DMS 273 (cell line): Measurements from ENCODE around the gene NTNG2.

Experiments
- DNase-seq: peaks from one replicate; lab custom pipeline; 2025; ENCODE audit not compliant: unreplicated experiment; lab: John Stamatoyannopoulos, UW

NTNG2 gene

DNA sequence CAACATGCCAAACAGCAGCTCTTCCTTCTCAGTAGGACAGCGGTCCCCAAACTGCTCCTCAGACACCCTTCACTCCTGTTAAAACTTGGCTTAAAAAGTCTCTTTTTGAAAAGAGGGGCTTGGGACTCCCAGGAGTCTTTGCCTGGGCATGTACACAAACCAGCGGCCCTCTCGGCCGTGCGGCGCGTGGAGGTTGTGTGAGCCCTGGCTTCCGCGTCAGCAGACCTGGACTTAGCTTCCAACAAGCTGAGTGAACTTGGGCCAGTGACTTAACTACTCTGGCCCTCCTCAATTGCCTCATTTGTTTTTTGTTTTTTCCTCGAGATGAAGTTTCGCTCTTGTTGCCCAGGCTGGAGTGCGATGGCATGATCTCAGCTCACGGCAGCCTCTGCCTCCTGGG lies 15.3 kb upstream of the NTNG2 start:
- DNase-seq = no peak

DNA sequence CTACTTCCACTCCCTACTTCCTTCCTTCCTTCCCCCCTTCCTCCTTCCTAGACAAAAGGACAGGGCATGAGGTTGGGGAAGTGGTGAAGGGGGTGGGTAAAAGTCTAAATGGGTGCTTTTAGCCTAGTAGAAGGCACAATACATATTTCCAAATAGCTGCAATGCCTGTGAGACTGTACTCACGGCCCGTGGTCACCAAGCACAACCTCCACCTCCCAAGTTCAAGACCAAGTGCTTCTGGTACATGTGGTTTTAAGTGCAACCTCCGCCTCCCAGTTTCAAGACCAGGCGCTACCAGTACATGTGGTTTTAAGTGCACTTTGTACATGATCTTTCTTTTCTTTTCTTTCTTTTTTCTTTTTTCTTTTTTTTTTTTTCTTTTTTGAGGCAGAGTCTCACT lies 14.5 kb upstream of the NTNG2 start:
- no peak for DNase-seq

DNA sequence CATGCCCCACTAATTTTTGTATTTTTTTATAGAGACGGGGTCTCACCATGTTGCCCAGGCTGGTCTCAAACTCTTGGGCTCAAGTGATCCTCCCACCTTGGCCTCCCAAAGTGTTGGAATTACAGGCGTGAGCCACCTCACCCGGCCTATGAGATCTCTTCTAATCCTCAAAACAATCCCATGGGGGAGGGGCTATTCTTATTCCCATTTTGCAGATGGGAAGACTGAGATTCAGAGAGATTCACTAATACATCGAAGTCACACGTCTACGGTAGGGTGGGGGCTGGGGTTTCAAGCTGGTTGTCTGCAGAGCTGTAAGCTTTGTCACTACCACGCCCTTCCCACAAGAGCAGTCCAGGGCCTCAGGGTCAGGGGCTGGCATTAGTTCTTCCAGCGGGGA lies 14.0 kb upstream of the NTNG2 start:
- no peak for DNase-seq

DNA sequence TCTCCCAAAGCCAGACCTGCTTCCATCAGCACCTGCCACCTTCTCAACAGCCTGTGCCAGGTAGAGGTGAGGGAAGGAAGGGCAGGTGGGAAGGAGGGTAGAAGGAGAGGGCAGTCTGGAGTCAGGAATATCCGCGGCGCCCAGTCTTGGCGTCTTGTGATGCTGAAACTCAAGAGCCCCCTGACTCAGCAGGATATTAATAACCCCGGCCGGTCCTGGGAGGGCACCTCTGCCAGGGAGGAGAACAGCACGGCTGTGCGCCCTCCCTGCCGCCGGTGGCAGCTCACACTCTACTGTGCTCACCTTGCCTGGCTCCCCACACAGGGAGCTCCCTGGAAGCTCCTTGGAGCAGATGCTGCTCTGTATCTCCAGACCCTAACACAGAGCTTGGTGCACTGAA lies 11.6 kb upstream of the NTNG2 start:
- DNase-seq = no peak

DNA sequence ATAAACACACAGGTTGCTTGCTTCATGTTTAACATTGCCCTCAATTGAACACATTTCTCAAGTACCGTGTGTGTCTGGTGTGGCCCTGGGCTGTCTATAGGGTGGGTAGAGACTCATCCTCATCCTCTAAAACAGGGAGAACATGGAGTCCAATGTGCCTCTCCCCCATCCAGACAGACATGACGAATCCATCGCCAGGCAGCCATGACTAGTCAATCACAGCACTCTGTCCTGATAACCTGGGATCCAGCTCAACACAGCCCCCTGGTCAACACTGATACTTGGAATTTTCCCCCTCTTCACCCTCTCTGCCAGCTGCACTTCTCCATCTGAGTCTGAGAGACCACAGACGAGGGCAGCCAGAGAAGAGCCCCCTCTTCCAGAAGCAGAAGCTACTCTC lies 10.7 kb upstream of the NTNG2 start:
- DNase-seq = no peak

DNA sequence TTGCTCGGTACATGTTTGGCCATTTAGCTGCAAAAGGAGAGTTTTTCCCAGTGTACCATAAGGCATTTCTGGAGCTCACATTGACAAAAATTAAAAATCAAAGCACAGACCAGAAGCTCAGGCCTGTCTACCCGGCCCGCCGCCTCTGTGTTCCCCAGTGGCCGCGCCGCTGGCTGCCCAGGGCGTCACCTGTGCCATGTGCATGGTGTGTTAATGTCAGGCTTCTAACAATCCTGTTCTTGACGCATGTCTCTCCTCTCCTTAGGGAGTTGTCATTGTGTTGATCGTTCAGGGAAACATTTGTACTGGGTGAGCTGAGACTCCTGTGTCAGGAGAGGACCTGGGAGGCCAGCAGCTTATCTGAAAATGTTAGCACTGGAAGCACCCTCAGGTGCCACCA lies 9.6 kb upstream of the NTNG2 start:
- DNase-seq = no peak

DNA sequence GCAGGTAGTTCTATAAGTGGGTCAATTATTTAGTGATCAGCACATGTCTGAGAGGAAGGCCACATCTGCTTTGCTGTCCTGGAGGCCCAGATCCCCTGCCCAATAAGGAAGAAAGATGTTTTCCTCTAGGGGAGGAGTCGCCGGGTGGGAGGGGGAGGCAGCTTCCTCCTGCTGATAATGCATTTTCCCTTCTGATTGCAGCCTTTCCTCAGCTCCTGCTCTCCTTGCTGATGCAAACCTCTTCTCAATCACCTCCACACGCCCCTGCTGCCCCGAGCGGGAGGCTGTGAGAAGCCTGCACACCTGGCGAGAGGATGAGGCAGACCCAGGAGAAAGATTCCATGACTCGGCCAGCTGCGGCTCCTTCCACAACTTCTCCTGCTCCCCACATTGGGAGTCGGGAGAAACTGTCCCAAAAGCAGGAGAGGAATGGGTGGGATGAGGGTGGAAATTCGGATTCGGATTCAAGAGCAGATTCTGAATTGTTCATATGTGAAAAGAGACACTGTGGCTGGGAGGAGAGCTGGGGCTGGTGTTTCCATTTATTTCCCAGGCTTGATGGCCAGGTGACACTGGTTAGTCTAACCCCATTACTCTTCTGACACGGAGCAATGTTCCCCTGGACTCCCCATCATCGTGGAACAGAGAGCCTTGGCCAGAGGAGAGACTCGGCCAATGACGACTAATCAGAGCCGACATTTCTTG lies 6.8 kb upstream of the NTNG2 start:
- DNase-seq = no peak

DNA sequence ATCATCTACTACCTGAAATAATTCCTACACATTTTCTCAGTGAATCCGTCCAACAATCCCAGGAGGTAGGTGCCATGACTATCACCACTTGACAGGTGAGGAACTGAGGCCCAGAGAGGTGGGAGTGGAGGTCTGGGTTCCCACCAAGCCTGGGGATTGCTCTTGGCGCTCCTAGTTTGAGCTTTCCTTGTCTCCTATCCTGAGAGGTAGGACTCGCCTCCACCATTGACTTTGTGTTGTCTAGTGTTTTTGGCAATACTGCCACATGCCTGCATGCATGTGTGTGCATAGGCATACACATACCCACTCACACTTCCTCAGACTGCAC lies 6.3 kb upstream of the NTNG2 start:
- DNase-seq = no peak

DNA sequence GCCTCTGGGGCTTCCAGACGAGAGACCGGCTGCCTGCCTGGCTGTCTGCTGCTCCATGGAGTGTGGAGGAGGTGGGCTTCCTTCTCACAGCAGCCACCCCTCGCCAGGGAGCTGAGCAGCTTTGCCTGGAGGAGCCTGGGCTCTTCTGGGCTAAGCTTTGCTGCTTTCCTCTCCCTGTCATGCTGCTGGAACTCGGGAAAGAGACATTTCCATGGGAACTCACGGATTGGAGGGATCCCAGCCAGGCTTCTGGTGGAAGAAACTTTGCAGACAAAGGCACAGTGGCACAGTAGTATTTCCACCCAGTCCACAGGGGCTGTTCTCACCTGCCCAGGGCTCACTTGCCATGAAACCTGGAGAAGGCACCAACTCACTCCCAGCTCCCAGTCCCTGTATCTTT lies 5.6 kb upstream of the NTNG2 start:
- no peak for DNase-seq

DNA sequence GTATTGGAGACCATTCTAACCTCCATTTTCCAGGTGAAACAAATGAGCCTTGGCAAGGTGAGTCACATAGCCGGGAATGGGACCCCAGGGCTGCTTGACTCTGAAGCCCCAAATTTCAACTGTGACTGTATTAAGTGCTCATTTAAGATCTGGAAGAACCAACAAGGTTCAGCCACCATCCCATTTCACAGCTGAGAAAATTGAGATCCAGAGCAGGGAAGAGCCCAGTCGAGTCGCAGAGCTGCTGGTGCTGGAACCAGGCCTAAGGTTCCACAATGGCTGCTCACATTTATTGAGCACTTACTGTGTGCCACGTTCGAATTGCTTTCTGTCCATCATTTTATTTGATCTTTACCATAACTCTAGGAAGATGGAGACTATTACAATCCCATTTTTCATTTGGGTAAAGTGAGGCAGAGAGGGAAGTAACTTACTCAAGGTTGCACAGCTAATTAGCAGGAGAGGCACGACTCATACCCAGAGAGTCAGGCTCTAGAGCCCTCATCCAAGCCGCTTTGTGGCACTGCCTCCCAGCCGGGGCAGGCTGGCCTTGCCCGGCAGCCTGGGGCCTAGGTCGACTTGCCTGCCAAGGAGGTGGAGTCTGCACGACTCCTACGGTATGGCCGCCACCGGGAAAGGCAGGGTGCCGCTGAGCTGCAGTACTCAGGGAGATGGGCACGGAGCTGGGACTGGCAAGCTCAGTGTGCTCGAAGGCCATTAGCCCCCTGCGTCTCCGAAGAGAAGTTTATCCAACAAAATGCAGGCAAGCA lies 4.3 kb upstream of the NTNG2 start:
- no peak for DNase-seq

DNA sequence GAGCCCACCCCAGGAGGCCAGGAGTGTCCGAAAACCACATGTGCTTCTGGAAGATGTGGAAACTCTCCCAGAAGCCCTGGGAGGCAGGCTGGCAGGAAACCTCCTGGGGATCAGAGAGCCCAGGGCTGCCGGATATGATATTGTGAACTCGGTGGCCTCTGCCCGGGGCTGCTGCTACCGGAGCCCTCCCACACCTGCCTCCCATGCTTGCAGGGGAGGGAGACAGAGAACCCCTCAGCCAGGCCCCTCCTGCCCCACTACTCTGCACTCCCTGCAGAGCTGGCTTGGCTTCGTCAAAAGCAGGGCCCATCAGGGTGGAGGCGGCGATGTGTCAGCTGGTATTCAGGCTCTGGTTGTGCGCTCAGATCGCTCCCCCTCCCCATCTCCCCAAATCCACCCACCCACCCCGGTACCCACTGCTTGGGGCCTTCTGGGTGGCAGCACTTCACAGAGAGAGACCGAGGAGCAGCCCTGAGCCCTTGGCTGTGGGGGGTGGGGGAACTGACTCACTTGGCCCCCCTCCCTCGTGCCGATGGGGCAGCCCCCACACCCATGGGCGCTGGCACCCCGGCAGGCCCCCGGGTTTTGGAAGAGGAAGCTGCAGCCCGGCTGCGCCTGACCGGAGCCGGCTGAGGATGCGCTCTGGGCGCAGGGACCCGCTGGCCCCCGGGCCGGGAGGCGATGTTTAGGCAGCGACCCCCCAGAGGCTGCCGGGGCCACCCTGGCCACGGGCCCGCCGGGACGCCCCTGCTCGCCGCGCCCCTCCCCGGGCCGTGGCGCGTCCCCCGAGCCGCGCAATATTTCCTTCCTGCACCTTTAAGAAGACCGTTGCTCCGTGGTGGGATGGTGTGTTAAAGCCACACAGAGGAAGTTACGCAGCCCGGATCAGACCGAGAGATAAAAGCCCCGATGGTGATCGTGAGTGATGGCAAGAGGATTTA lies 786 bp upstream of the NTNG2 start:
- peak; percentile 70 for DNase-seq

DNA sequence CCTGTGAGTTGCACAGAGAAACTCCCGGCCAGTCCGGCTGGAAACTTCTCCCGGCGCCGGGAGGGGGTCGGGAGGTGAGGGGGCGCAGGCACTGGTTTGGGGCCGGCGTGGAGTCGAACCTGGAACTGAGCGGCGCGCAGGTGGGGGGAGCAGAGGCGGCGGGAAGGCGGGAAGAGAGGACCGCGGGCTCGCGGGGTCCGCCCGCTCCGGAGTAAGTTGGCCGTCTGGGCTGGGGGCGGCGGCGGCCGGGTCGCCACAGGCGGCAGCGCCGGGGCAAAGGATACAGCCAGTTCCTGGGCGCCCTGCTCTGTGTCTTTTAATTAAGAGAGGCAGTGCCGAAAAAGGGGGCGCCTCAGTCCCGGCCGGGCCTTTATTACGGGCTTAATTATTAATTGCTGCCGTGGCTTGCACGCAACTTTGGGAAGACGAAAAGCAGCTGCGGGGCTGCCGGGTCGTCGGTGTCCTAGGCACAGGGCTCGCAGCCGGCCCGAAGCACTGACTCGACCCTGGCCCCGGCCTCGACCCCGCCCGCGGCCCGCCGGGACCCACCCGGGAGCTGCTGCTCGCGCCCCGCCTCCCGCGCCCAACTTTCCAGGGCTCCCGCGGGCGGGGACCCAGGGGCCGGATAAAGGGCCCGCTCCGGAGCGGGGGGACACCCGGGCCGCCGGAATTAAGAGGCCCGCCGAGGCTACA lies 1.1 kb downstream of the NTNG2 start:
- DNase-seq = no peak

DNA sequence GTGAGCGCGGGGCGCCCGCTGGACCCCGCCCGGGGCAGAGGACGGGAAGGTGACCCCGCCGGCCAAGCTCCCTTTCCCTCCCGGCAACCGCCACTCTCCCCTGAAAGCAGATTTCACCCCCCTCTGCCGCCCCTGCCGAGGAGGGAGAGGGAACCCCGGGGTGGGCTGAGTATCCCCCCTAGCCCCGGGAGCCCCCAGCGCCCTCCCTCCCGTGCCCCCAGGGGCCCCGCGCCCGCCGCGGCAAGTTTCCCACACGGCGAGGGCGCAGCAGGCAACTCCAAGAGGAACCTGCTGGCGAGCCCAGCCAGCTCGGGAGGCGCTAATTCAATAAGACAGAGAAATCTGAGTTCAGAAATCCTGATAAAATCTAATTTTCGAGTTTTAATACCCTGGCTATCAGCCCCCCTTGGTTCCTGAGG lies 1.6 kb downstream of the NTNG2 start:
- DNase-seq = peak; percentile 55

DNA sequence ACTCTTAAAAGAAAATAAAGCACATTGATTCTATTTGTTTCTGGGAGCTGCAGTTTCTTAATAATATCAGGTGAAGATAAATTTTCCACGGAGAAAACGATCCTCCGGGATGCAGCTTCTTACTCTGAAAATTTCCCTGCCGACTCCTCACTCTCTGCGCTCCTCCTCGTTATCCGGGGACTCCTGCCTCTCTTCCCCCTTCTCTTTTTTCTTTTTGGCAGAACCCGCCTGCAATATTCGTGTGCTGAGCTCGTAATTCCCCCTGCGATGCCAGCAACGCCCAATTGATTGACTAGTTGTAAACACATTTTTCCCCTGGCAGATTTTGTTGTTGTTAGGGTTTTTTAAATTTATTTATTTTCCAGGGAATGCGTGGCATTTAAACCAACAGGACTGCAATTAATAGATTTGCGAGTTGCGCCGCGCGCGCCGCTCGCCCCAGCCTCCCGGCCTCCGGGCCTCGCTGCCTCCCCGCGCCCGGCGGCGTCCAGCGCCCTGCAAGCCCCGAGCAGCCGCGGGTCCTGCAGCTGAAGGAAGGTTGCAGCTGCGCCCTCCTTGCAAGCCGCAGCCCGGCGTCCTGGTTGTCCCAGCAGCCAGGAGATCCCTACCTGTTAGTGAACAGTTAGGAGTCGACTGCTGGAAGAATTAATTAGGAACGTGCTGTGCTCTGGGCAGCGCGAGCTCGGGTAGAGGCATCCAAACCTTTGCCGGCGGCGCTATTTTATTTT lies 2.2 kb downstream of the NTNG2 start:
- DNase-seq = peak; percentile 53

DNA sequence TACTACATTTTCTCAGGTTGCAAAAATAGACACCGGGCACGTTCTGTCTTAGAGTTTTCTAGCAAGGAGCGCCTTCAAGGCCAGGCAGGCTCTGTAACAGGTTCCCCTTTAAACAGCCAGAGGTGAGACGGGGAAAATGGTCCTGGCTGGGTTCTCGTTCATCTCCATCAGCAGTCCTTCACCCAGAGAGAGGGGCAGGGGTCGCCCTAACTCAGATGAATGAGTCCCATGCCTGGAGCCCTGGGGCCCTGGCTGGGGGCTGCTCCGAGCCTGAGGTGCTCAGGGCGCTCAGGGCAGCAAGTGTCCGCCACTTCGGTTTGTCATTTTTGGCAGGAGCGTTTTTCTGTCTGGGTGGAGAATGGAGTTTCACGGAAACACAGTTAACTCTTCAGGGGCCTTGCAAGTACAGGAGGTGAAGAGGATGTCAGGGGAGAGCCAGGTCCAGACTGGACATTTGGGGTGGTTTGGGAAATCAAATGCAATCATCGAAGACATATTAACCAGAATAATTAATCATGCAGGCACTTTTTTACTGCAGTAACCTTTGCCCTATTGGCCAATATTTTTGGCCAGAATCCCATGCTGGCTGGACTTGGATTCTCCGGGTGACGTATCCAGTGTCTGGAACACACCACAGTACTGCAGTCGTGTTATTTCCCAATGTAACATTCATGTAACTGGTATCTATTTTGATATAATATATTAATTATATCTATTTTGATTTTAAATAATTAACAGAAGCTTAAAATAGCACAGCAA lies 2.9 kb downstream of the NTNG2 start:
- no peak for DNase-seq

DNA sequence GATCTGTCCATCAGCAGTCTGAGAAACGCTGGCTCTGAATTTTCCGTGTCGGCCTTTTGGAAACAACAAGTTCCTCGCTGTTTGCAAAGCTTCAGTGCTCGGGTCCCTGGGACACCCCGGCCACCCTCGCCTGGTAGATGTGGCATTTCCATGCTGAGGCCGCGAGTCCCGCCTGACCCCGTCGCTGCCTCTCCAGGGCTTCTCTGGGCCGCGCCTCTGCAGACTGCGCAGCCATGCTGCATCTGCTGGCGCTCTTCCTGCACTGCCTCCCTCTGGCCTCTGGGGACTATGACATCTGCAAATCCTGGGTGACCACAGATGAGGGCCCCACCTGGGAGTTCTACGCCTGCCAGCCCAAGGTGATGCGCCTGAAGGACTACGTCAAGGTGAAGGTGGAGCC lies 4.7 kb downstream of the NTNG2 start:
- DNase-seq = no peak

DNA sequence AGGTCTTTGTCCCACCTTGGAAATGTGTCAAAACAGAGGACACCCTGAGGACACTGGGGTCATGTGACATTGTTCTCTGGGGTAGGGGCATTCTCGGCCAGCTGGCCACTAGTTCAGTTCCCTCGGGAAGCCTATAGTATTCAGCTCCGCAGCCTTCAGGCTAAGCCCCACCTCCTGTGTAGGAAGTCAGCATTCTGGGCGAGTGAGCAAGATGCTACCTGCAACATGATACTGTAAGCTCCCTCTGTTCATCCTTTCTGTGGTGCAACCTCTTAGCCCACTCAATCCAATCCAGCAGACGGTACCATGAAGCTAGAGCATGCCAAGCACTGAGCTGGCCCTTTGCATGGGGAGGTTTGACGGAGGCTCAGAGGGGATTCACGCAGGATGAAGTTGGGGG lies 5.3 kb downstream of the NTNG2 start:
- DNase-seq = peak; percentile 74

DNA sequence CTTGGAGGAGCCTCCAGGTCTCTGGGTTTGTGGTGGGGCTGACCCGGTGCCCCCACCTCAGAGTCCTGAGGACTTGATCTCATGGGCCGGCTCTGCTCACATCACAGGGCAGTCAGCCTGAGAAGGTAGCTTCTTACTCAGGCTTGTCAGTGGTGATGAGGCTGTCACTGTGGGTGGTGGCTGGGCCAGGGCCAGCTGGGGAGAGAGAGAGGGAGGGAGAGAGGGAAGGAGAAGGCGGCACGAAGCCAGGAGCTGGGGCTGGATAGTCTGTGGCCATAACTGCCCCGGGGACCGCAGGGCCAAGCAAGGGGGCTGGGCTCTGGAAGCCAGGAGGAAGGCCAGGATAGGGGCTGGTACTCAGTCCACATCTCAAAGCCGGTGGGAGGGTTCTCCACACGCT lies 6.5 kb downstream of the NTNG2 start:
- peak; percentile 44 for DNase-seq

DNA sequence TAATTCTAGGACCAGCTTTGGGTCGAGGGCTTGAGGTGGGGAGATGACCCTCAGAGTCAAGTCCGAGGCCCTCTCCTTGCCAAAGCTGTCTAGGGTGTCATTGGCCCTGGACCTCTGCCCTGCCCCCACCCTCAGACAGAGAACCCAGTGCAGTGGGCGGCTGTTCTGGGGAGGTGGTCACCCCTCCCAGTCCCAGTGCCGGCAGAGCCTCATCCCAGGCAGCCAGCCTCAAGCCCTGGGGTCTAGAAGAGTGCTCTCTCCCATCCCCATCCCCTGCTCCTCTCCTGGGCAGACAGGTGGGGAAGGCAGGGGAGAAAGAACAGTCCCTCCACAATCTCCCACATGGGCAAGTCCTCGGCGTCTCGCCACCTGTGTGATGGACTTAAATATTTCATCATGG lies 7.0 kb downstream of the NTNG2 start:
- DNase-seq = no peak
